NCI-H748 (cell line): Measurements from ENCODE around the gene ALPK3.

Experiments used
- DNase-seq: peaks from one replicate; lab custom pipeline; 2025; ENCODE audit not compliant: unreplicated experiment; lab: John Stamatoyannopoulos, UW

The ALPK3 gene

DNA sequence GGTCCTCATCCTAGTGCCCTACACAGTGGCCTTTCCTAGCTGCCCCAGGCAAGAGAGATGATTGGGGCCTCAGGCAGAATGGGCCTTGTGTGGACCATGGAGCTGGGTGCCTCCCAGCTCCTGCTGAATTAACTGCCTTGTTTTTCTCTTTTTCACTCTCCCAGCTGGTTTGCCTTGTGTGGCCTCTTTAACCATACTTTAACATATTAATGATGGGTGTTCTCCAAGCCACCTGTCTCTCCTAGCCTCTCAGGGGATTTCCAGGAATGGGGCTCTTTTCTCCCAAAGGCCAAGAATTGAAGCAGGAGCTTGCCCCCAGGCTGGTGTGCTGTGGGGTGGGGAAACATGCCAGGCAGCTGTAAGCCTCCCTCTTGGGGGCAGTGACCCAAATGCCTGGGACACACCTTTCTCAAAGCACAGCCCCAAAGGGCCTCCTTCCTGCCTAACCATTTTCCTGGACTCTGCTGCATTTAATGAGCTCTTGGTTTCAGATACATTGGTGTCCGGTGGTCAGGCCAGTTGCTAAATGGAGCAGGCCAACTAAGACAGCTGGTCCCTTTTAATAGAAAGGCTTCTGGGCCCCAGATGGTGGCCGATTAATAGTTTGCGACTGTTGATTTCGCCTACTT is 5.6 kb downstream of the ALPK3 start:
- DNase-seq = no peak

DNA sequence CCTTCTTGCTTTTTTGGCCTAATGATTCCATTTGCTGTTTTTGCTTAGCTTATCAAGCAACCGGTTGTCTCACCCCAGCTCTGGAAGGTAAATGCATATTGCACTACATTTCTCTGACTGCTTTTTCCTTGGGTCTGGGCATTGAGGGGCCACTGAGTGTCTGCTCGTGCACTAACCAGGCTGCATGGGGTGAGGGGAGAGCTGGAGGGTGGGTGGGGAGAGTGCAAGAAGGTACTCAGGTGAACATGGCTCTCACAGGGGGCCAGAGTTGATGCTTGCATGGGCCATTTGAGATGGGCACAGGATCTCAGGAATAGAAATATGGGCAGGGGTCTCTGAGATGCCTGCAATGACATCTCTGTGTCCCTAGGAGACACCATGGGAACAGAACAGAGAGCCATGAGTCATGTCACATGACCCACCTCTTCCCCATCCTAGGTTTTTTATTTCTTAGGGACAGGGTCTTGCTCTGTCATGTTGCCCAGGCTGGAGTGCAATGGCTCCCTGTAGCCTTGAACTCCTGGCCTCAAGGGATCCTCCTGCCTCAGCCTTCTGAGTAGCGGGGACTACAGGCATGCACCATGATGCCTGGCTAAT is 6.2 kb downstream of the ALPK3 start:
- DNase-seq = no peak

DNA sequence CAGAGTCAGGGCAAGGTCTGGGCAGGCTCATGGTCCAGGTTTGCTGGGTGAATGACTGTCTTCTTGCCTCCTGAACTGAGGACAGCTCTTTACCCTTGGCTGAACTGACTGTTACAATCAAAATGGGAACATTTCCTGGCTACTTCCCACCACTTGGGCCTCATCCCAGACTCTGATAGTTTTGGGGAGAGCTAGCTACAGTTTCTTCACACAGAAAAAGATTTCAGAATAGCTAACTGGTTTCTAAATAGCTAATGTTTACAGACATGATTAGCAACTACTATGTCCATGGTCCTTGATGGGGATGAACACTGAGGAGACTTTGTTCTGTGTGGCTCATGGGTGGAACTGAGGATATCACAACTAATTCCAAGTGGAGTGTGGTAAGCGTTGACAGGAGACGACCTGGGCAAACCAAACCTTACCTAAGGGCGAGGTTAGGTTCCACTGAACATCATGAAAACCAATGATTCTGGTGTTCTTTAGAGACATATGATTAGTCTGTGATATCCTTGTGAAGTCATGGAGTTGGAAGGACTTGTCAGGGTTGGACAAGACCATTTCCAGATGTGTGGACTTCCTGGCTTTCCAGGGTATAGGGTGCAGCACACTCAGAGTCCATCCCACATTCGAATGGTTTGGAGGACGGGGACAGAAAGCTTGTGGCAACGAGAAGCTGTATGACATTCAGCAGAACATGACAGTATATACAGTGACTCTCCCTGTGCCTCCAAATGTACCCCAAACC is 7.3 kb downstream of the ALPK3 start:
- DNase-seq = no peak

DNA sequence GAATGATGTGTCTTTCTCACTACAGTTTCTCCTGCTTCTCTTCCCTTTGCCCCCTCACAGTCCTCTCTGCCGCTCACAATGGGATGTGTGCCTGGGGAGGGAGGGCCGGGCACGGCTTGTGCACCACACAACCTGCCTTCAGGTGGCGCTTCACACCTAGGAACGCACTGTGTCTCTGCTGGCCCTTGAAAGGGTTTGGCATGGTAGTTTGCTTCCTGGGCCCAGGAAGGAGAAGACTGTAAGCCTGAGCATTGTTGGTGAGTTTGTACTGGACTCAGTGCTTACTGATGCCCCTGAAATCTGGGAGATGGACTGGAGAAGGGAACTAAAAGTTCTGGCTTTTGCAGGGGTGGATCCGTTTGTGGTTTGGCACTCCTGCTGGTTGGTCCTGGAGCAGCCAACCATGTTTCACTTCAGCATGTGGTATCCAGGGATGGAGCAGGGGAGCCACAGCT is 9.2 kb downstream of the ALPK3 start:
- peak; percentile 7 for DNase-seq

DNA sequence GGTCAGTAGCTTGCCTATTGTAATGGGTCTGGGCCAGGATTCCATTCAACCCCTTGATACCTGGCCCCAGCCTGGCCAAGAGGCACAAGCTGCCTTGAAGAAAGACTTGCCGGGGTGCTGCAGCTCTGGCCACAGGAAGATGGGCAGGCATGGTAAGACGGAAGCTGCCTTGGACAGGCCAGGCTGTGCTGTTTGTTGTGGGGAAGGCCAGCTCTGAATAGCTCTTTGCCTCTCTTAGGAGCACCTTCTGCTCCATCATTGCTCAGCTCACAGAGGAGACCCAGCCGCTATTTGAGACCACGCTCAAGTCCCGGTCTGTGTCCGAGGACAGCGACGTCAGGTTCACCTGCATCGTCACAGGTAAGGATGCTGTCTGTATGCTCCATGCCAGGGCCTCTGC is 10.1 kb downstream of the ALPK3 start:
- DNase-seq = no peak

DNA sequence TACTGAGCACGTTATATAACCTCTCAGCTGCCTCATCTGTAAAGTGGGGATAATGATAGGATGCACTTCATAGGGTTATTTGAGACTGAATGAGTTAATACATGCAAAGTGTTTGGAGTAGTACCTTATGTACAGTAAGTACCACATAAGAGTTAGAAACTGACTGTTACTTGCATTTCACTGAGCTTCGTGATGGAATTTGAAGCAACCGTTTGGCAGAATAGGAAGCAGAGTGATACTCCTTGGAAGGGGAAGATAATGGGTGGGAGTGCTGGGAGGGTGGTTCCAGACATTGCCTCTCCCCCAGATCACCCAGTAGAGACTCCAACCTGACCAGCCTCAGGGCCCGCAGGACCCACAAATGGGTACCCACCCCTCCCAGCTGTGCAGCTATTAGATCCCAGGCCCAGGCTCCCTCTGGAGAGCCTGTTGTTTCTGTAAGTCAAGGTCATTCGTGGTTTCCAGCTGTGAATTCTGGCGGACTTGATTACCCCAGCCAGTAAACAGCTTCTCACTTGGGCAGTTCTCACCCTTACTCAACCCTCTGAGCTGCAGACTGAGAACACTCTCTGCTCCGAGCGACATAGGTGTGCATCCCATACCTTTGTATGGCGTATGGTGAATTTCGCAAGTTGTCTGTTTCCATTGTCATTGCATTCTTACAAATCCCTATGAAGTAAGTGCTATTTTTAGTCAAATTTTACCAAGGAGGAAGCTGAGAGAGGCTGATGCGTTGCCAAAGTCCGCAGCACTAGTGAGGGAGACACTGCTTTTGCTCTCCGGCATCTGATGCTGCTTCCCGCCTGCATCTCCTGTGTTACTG is 11.1 kb downstream of the ALPK3 start:
- DNase-seq = no peak

DNA sequence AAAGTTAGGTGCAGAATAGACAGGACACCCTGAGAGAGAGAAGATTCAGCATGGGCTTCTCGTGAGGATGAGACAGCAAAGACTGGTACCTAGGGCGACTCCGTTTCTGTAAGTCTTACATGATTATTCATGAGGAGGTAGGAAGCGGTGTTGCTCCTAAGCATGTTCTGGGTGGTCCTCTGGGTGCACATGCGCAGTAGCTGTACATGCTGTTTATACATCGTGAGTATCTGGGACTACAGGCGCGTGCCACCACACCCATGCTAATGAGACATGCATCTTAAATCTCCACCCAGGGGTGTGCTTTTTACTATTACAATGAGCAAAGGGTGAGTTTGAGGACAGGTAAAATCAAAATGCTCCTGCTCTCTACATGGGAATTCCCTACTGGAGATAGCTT is 12.3 kb downstream of the ALPK3 start:
- DNase-seq = no peak

DNA sequence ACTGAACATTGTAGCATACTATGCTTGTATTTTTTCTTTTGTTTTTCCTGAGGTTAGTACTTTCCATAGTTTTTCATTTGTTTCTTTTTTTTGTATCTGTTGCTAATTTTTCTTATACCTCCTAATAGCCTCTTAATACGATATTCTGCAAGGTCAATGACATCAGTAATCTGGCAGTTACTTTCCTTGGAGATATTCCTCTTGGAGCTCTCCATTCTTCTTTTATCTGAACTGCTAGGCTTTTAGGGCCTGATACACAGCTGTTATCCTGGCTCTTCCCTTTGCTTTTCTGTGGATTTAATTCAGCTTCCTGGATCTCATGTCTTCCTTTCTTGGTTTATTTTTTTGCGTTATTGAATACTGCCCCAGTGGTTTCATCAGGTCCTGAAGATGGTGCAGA is 12.9 kb downstream of the ALPK3 start:
- DNase-seq = no peak

DNA sequence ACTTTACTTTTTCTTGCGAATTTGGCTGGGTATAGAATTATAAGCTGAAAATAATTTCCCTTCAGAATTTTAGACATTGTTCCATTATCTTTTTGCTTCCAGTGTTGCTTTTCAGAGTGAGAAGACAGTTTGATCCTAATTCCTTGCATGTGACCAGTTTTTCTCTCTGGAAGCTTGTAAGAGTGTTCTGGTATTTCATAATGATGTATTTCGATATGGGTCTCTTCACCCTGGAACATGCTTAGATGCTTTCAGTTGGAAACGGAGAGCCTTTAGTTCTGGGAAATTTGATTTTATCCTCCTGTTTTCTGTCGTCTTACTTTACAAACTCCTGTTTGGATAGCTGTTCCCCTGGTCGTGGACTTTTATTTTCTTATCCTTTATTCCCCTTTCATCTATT is 13.9 kb downstream of the ALPK3 start:
- no peak for DNase-seq

DNA sequence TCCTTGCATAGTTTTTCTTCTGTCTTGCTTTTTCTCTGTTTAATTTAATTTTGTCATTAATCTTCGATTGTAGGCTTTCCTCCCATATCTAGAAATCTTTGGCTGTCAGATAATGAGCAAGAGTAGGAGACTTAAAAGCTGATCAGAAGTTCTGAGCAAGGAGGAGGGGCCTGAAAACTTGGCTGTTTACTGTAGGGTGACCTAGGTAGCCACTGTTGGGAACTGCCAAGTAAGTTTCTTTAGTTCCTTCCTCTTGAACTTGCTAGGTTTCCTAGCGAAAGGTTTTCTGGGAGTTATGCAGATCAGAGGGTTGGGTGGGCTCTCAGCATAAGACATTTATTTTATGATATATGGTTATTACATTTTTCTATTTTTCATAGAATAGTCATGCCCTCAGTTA is 14.5 kb downstream of the ALPK3 start:
- DNase-seq = no peak

DNA sequence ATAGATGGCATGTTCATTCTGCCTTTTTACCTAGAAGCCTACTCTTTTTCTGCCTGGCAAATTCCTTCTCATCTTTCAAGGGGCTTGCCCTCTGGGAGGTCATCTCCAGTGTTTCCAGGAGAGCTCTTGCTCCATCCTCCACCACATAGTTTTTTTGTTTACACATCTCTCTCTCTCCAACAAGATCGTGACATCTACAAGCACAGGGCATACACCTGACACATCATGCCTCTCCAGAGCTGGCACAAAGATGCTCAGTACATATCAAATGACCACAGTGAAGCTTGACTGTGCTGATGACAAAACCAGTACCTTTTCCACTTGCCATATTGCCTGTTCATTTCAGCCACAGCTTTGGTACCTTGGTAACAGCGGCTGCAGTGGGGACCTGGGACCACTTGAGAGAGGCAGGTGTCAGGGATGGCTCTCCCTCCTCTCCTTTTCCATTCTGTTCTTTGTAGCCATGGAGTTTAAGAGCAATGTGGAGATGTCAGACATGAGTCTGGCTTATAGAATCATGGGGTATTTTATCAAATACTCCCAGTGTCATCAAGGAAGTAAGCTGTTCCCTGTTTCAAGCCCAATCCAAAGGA is 15.4 kb downstream of the ALPK3 start:
- no peak for DNase-seq

DNA sequence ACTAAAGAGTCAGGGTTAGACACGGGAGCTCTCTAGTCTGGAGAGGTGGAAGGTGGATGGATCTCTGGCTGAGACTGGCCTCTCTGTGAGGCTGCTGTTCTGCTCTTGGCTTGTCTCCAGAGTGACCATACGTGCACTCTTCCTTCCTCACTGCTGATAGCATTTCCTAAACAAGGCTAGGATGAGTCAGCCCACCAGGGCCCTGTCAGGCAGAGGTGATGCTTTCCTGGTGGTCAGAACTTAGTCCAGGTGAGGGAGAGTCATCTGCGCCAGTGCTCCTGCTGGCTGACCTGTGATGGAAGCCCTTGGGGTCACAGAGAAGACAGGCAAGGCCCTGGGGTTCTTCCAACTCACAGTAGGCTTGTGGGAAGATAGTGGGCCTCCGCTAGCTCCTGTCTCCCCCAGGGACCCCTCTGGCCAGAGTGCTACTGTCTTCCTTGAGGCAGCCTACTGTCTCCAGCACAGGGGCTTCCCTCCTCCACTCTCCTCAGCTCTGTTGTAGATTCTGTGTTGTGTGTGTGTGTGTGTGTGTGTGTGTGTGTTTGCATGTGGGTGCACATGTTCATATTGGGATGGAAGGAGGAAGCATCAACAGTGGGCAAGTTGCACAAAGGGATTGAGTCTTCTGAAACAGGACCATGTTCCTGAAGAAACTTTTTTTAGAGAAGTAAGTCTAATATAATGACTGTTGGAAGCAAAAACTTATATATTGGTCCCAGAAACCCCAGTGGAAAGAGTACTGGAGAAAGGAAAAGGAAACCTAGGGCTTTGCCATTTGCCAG is 16.5 kb downstream of the ALPK3 start:
- no peak for DNase-seq

DNA sequence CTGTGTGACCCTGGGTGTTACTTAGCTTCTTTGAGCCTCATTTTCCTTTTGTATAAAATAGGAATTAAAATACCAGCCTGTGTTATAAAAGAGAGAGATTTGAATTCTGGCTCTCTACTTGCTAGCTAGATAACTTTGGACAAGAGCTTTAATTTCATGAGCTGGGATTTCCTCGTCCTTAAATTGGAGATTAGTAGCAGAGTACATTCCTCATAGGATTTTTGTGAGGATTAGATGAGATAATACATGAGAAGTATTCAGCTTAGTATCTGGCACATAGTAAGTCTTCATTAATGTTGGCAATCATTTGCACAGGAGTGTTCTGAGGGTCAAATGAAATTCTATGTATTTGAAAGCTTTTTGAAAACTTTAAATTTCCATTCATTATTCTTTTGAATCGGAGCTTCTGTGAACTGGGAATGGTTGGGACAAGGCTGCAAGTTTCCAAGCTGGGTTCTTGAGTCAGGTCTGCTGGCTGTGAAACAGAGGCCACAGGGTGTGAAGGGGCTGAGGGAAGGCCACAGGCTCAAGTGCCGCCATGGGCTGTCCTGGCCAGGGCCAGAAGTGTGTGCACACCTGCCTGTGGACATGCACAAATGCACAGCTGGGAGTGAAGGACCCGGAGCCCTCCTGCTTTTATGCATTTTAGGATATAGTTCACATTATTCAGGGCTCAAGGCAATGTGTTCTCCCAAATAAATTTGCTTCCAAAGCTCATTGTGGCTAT is 17.2 kb downstream of the ALPK3 start:
- no peak for DNase-seq

DNA sequence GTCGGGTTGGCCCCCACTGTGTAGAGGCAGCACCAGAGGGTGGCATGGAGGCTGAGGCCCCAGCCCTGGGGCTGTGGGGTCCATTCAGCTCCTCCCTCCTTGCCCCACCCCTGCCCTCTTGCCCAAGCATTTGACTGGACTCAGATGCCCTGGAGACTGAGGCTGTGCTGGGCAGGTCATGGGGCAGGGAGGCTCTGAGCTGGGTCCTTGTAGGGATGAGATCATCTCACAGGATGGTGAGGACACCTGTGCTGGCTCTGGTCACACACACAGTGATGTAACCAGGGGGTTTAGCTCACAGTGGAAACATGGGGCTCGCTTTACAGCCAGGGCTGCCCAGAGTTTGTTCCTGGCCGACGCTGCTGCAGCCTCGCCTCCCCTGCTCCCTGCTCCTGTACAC is 17.8 kb downstream of the ALPK3 start:
- no peak for DNase-seq

DNA sequence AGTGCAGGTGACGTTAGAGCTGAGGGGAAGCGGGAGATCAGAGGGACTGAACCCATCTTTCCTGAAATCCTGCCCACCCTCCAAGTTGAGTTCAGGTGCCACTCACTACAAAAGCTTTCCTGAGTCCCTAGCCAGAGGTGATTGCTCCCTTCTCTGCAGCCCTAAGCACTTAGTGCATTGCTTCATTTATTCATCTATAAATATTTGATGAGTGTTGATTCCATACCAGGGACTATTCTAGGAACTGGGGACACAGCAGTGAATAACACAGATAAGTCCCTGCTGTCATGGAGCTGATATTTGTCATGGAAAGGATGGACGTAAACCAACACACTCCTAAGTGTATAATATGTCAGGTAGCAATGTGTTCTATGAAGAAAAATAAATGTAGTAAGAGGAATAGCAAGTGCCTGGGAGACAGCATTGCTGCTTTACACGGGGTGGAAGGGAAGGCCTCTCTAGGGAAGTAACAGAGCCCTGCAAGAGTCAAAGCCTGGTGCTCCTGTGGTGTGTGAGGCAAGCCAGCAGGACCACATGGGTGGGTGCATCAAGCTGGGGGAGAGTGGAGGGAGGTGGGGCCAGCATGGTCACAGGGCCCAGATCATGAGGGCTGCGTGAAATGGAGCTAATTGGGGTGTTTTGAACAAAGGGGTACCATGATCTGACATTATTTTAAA is 18.6 kb downstream of the ALPK3 start:
- DNase-seq = no peak

DNA sequence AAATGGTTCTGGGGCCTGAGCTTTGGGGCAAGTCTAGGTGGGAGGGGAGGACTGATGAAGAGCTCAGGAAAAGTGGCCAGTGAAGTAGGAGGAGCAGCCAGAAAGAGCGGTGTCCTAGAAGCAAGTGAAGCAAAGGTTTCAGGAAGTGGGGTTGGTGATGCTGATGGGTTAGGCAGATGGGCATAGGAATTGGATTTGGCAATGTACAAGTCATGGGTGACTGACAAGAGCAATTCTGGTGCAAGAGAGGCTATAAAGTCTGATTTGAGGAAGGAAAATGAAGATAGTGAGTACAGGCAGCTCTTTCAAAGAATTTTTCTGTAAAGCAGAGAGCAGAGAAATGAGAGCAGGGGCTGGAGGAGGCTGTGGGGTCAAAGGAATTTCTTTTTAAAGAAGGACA is 19.7 kb downstream of the ALPK3 start:
- no peak for DNase-seq

DNA sequence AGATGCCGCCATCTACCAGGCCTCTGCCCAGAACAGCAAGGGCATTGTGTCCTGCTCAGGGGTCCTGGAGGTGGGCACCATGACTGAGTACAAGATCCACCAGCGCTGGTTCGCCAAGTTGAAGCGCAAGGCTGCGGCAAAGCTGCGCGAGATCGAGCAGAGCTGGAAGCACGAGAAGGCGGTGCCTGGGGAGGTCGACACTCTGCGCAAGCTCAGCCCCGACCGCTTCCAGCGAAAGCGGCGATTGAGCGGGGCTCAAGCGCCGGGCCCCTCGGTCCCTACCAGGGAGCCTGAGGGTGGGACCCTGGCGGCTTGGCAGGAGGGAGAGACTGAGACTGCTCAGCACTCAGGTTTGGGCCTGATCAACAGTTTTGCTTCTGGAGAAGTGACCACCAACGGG is 22.6 kb downstream of the ALPK3 start:
- DNase-seq = no peak

DNA sequence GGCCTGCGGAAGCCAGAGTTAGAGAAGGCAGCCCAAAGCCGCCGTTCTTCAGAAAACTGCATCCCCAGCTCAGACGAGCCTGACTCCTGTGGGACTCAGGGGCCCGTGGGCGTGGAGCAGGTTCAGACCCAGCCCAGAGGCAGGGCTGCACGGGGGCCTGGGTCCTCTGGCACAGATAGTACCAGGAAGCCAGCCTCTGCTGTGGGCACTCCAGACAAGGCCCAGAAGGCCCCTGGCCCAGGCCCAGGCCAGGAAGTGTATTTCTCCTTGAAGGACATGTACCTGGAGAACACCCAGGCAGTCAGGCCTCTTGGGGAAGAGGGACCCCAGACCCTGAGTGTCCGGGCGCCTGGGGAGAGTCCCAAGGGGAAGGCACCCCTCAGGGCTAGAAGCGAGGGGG is 23.1 kb downstream of the ALPK3 start:
- no peak for DNase-seq

DNA sequence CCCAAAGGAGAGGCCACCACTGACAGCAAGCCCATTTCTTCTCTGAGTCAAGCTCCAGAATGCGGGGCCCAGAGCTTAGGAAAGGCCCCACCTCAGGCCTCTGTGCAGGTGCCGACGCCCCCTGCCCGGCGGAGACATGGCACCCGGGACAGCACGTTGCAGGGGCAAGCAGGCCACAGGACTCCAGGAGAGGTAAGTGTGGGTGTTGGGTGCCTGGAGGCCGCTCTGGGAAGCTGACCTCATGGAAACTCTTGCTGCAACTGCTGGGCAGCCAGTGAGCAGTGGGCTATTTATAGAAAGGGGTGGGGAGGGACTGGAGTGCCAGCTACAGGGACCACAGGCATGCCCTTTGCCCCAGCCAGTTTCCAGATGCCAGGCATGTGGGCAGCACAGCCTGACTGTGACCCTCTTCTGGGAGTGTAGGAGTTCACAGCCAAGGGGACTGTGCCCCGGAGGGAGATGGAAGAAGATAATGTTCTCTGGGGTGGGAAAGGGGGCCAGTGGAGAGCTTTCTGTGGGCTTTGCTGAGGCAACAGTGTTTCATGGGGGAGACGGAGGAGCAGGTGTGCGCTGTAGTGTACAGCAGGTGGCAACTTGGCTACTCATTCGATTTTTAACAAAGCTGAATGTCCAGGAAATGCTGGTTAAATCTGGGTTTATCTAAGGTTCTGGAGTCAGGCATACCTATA is 23.7 kb downstream of the ALPK3 start:
- DNase-seq = no peak
